Trophoblast cell (in vitro differentiated cells and primary cell): ENCODE measurements around the gene SLC10A6.

Experiments used
- DNase-seq, 2 donors: peaks; one replicate each; pipeline ENCODE4 v3.0.0-alpha.2; 2016
- H2AFZ ChIP-seq: 2 replicates; pipeline ENCODE4 v1.6.1; 2013; ENCODE audit warnings: low read length, moderate library complexity, mild to moderate bottlenecking; ENCODE audit not compliant: insufficient read depth, poor library complexity
- H2AK5ac ChIP-seq: 2 replicates; pipeline ENCODE4 v1.6.1; 2013; ENCODE audit warnings: mild to moderate bottlenecking, low read length
- H2BK120ac ChIP-seq: 2 replicates; pipeline ENCODE4 v1.6.1; 2013; ENCODE audit warnings: low read length, mild to moderate bottlenecking, moderate library complexity; ENCODE audit not compliant: insufficient read depth, poor library complexity
- H2BK12ac ChIP-seq: 2 replicates; pipeline ENCODE4 v1.6.1; 2013; ENCODE audit warnings: mild to moderate bottlenecking, low read length, moderate library complexity
- H2BK5ac ChIP-seq: 2 replicates; pipeline ENCODE4 v1.6.1; 2013; ENCODE audit warnings: low read length, low read depth, moderate library complexity, mild to moderate bottlenecking; ENCODE audit not compliant: poor library complexity
- H3K14ac ChIP-seq: 2 replicates; pipeline ENCODE4 v1.6.1; 2013; ENCODE audit warnings: mild to moderate bottlenecking, low read length
- H3K18ac ChIP-seq: 2 replicates; pipeline ENCODE4 v1.6.1; 2013; ENCODE audit warnings: mild to moderate bottlenecking, low read length
- H3K23ac ChIP-seq: 2 replicates; pipeline ENCODE4 v1.6.1; 2013; ENCODE audit warnings: low read length
- H3K27ac ChIP-seq: 2 replicates; pipeline ENCODE4 v1.5.1; 2013; ENCODE audit warnings: low read depth, mild to moderate bottlenecking, inconsistent platforms, low read length, moderate library complexity
- H3K27me3 ChIP-seq: 2 replicates; pipeline ENCODE4 v1.6.1; 2013; ENCODE audit warnings: inconsistent platforms, mild to moderate bottlenecking, low read length, moderate library complexity; ENCODE audit not compliant: insufficient read depth
- H3K36me3 ChIP-seq, 2 experiments: 1 replicate in 1 of 2; 2 replicates in 1 of 2; pipeline ENCODE4 v1.6.1; 2013; ENCODE audit warnings: low read length in 2 of 2, mild to moderate bottlenecking in 2 of 2, moderate library complexity in 1 of 2; ENCODE audit not compliant: insufficient read depth in 2 of 2, control insufficient read depth in 1 of 2
- H3K4ac ChIP-seq: 2 replicates; pipeline ENCODE4 v1.6.1; 2013; ENCODE audit warnings: low read depth, mild to moderate bottlenecking, low read length, moderate library complexity
- H3K4me1 ChIP-seq, 2 experiments: 1 replicate in 1 of 2; 2 replicates in 1 of 2; pipeline ENCODE4 v1.6.1; 2013; ENCODE audit warnings: low read length in 2 of 2, mild to moderate bottlenecking in 2 of 2, moderate library complexity in 1 of 2; ENCODE audit not compliant: insufficient read depth in 2 of 2, control insufficient read depth in 1 of 2
- H3K4me2 ChIP-seq: 2 replicates; pipeline ENCODE4 v1.6.1; 2013; ENCODE audit warnings: inconsistent platforms, mild to moderate bottlenecking, low read length, moderate library complexity
- H3K4me3 ChIP-seq: 2 replicates; pipeline ENCODE4 v1.5.1; 2013; ENCODE audit warnings: mild to moderate bottlenecking, low read depth, low read length, inconsistent platforms
- H3K79me1 ChIP-seq: one replicate; pipeline ENCODE4 v1.6.1; 2013; ENCODE audit warnings: low read length
- H3K79me2 ChIP-seq: 2 replicates; pipeline ENCODE4 v1.6.1; 2013; ENCODE audit warnings: low read length, mild to moderate bottlenecking; ENCODE audit not compliant: control insufficient read depth, insufficient read depth, poor library complexity
- H3K9ac ChIP-seq: 2 replicates; pipeline ENCODE4 v1.6.1; 2013; ENCODE audit warnings: mild to moderate bottlenecking, low read length
- H3K9me3 ChIP-seq: 2 replicates; pipeline ENCODE4 v1.6.1; 2013; ENCODE audit warnings: low read depth, mild to moderate bottlenecking, control low read depth, inconsistent platforms, low read length; ENCODE audit not compliant: insufficient read depth
- H4K12ac ChIP-seq: 2 replicates; pipeline ENCODE4 v1.6.1; 2013; ENCODE audit warnings: low read depth, mild to moderate bottlenecking, low read length, moderate library complexity
- H4K8ac ChIP-seq: 2 replicates; pipeline ENCODE4 v1.6.1; 2013; ENCODE audit warnings: low read depth, mild to moderate bottlenecking, low read length, moderate library complexity
- H4K91ac ChIP-seq: one replicate; pipeline ENCODE4 v1.6.1; 2013; ENCODE audit warnings: low read depth, mild to moderate bottlenecking, low read length, moderate library complexity
- WGBS: extraction: QIAGEN DNeasy Blood & Tissue Kit; methylation state at CpG from one replicate; pipeline ENCODE4 v1.1.7; 2013; ENCODE audit warnings: missing lambda C conversion rate; ENCODE audit not compliant: insufficient read length, insufficient coverage; ENCODE audit errors: extremely low coverage; 5-methylcytosine and 5-hydroxymethylcytosine counted together

The SLC10A6 gene

DNA sequence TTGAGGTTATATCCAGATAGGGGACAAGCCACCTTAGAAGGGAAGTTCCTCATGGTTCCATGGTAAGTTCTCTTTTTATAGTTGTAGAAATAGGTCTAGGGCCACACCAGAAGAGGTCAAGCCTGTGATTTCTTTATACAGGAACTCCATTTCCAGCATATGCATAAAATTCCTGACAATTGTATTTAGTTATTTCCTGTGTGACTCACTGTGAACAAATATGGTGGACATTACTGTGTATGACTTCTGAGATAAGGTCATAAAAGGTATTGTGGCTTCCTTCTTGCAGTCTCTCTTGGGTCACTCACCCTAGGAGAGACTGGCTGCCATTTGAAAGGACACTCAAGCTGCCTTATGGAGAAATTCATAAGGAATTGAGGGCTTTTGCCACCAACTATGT lies 45.3 kb upstream of the SLC10A6 start:
- H4K91ac ChIP-seq: no peak overlapping the region
- no peak overlapping the region for H3K4me3 ChIP-seq
- H3K9me3 ChIP-seq: no peaks in the 10 kb centered on the region
- no peak overlapping the region for H3K27ac ChIP-seq
- no peak overlapping the region for H3K4me2 ChIP-seq
- no peak overlapping the region for H2BK12ac ChIP-seq
- H3K79me2 ChIP-seq: peaks cover 9% of the 10 kb centered on the region
- peak overlapping the region; percentile 33 for H2BK5ac ChIP-seq
- H3K18ac ChIP-seq: no peak overlapping the region
- no peak overlapping the region for H3K23ac ChIP-seq
- H2BK120ac ChIP-seq: no peak overlapping the region
- no peak overlapping the region for H4K8ac ChIP-seq
- H2AK5ac ChIP-seq: no peak overlapping the region
- H2AFZ ChIP-seq: no peak overlapping the region
- H3K9ac ChIP-seq: no peak overlapping the region
- peaks cover 11% of the 10 kb centered on the region for H3K79me1 ChIP-seq
- no peak overlapping the region for H3K4ac ChIP-seq
- H3K4me1 ChIP-seq: peaks cover 0 to 2% of the 10 kb centered on the region in 2 experiments
- no peak overlapping the region for H4K12ac ChIP-seq
- H3K27me3 ChIP-seq: no peaks in the 10 kb centered on the region
- no peak overlapping the region for H3K14ac ChIP-seq
- peak in 1 of 2 donors; percentile 21 for DNase-seq
- H3K36me3 ChIP-seq: no peaks in the 10 kb centered on the region

- no CpG with 5 or more reads among the region's 19 CpGs for WGBS
- H2BK5ac ChIP-seq: no peak overlapping the region
These were observed 44.0 kb upstream of the SLC10A6 start for GRCh38 chr4:86893136-86893535.

GRCh38 chr4:86892636-86892960 lies 43.4 kb upstream of the SLC10A6 start:
- H3K27me3 ChIP-seq: no peaks in the 10 kb centered on the region

More at GRCh38 chr4:86893136-86893535, 44.0 kb upstream of the SLC10A6 start:
- no peaks in the 10 kb centered on the region for H3K27me3 ChIP-seq
- peaks cover 11% of the 10 kb centered on the region for H3K79me1 ChIP-seq
- no peak overlapping the region for H4K12ac ChIP-seq
- no peak overlapping the region for H2BK120ac ChIP-seq
- H3K9me3 ChIP-seq: no peaks in the 10 kb centered on the region
- no peak overlapping the region for H2BK12ac ChIP-seq
- no peak overlapping the region for H3K18ac ChIP-seq
- peaks cover 0 to 2% of the 10 kb centered on the region in 2 experiments for H3K4me1 ChIP-seq
- no peak overlapping the region for H4K91ac ChIP-seq
- no peak for DNase-seq
- no peak overlapping the region for H3K4me2 ChIP-seq
- H2AFZ ChIP-seq: no peak overlapping the region
- peaks cover 9% of the 10 kb centered on the region for H3K79me2 ChIP-seq
- no peaks in the 10 kb centered on the region for H3K36me3 ChIP-seq
- no peak overlapping the region for H3K14ac ChIP-seq
- no peak overlapping the region for H2AK5ac ChIP-seq
- no peak overlapping the region for H3K4ac ChIP-seq
- H4K8ac ChIP-seq: no peak overlapping the region
- H3K27ac ChIP-seq: no peak overlapping the region
- H3K4me3 ChIP-seq: no peak overlapping the region
- H3K9ac ChIP-seq: no peak overlapping the region
- H3K23ac ChIP-seq: no peak overlapping the region

DNA sequence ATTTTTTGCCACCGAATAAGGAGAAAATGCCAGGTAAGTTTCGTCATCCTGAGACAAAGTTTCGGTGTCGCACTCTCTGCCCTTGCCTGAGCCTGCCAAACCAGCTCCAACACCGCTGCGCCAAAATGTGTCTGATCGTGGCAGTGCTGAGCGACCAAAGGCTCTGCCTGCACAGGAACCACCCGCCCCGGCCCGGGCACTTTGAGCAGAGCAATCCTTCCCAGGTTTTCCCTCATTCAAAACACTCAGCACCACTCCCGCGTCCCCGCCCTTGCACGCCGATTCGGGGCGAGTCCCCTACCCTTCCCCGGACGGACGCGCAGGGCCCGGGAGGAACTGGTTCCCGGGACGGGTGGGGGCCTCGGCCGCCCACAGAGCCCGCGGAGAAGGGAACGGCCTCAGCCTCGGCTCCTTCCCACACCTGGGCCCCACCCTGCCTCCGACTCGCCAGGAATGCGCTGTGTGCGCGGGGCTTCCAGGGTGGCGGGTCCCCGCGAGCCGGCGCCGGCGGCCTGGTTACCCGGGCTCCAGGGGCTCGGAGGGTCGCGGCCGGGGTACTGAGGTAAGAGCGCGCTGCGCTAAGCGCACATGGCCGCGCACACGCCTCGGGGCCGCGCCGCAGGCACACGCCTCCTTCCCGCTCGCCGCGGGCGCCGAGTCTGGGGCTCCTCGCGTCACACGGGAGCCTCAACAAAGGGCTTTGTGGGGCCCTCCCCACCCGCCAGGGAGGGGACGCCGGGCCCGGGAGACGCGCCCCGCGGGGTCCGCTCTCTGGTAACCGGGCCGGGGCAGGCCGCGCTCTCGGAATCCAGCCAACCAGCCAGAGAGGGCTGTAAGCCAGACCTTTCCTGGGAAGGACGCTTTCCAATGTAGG lies 42.8 kb upstream of the SLC10A6 start, which contains the start of gene C4orf36:
Gene C4orf36, minus strand, starts transcription at position 661 of the 874 bp plus-strand sequence. CDS start 902 bp downstream, outside the sequence.
- Histone ChIP-seq H3K36me3 (no peaks in the 10 kb centered on the region), H3K4ac (peak within 1 kb of the TSS; percentile 53), H3K27ac (peak within 1 kb of the TSS; percentile 82), H2AFZ (peak within 1 kb of the TSS; percentile 68), H3K79me2 (peaks cover 9% of the 10 kb centered on the region), H3K14ac (peak within 1 kb of the TSS; percentile 94), H2BK120ac (peak within 1 kb of the TSS; percentile 67), H3K18ac (peak within 1 kb of the TSS; percentile 94), H3K23ac (no peak within 1 kb of the TSS), H3K4me3 (peak within 1 kb of the TSS; percentile 76), H3K79me1 (peaks cover 11% of the 10 kb centered on the region), H3K9ac (peak within 1 kb of the TSS; percentile 94), H4K12ac (peak within 1 kb of the TSS; percentile 89), H3K27me3 (no peaks in the 10 kb centered on the region), H2BK5ac (peak within 1 kb of the TSS; percentile 89), H3K4me2 (peak within 1 kb of the TSS; percentile 75), H4K8ac (peak within 1 kb of the TSS; percentile 90), H3K4me1 (peaks cover 0 to 2% of the 10 kb centered on the region in 2 experiments), H4K91ac (peak within 1 kb of the TSS; percentile 99), H3K9me3 (no peaks in the 10 kb centered on the region), H2AK5ac (no peak within 1 kb of the TSS), H2BK12ac (peak within 1 kb of the TSS; percentile 71)
- DNase-seq: peak; percentile 93 to 95
- no CpG with 5 or more reads among the region's 84 CpGs for WGBS

More at GRCh38 chr4:86892636-86892960, 43.4 kb upstream of the SLC10A6 start:
- Histone ChIP-seq H3K36me3 (no peaks in the 10 kb centered on the region), H3K23ac (no peak overlapping the region), H3K79me2 (peaks cover 9% of the 10 kb centered on the region), H2BK5ac (no peak overlapping the region), H2BK120ac (peak overlapping the region; percentile 67), H3K4me1 (peaks cover 0 to 2% of the 10 kb centered on the region in 2 experiments), H3K79me1 (peaks cover 11% of the 10 kb centered on the region), H3K4me2 (peak overlapping the region; percentile 75), H2AFZ (peak overlapping the region; percentile 68), H4K12ac (peak overlapping the region; percentile 89), H2BK12ac (peak overlapping the region; percentile 71), H3K4me3 (peak overlapping the region; percentile 76), H4K8ac (peak overlapping the region; percentile 90), H3K9me3 (no peaks in the 10 kb centered on the region), H3K4ac (peak overlapping the region; percentile 53), H3K27ac (peak overlapping the region; percentile 82), H2AK5ac (no peak overlapping the region), H3K9ac (peak overlapping the region; percentile 94), H4K91ac (peak overlapping the region; percentile 99), H3K14ac (peak overlapping the region; percentile 94), H3K18ac (no peak overlapping the region)
- no CpG with 5 or more reads among the region's 13 CpGs for WGBS
- peak in 1 of 2 donors; percentile 23 for DNase-seq
